DND-41 (cell line): Measurements from ENCODE around the gene ATP4B.

Experiments used
- ATAC-seq: fragments of 200-7000 bp; cut with Tn5 transposase; 3 replicates; pipeline ENCODE4 v1.9.1; 2021; ENCODE audit warnings: low read depth; ENCODE audit not compliant: insufficient read depth
- DNase-seq: peaks from one replicate; pipeline ENCODE4 v3.0.0-alpha.2; 2020
- H2AFZ ChIP-seq: 2 replicates; pipeline ENCODE4 v1.6.0; 2012; ENCODE audit warnings: low read depth, low read length
- H3K27ac ChIP-seq: 2 replicates; pipeline ENCODE4 v1.5.1; 2012; ENCODE audit warnings: low read length, inconsistent platforms
- H3K27me3 ChIP-seq: fragments of 200-600 bp; sonication (generic); 2 replicates; pipeline ENCODE4 v1.6.0; 2012; ENCODE audit warnings: low read length, mild to moderate bottlenecking, inconsistent platforms; ENCODE audit not compliant: insufficient read depth, poor library complexity
- H3K36me3 ChIP-seq: 2 replicates; pipeline ENCODE4 v1.5.1; 2012; ENCODE audit warnings: low read length, inconsistent platforms; ENCODE audit not compliant: insufficient read depth
- H3K4me1 ChIP-seq: 2 replicates; pipeline ENCODE4 v1.5.1; 2012; ENCODE audit warnings: mild to moderate bottlenecking, low read length; ENCODE audit not compliant: insufficient read depth
- H3K4me2 ChIP-seq: 2 replicates; pipeline ENCODE4 v1.6.0; 2012; ENCODE audit warnings: mild to moderate bottlenecking, moderate library complexity, low read length, inconsistent platforms; ENCODE audit not compliant: insufficient read depth
- H3K4me3 ChIP-seq, 2 experiments: fragments of 200-600 bp in 1 of 2; shearing (Covaris generic) in 1 of 2; 2 replicates each; pipeline ENCODE4 v1.5.1; 2012 to 2016; ENCODE audit warnings: inconsistent platforms in 2 of 2, low read length in 2 of 2, mild to moderate bottlenecking in 2 of 2, low read depth in 1 of 2, moderate library complexity in 1 of 2
- H3K79me2 ChIP-seq: 2 replicates; pipeline ENCODE4 v1.6.0; 2012; ENCODE audit warnings: low read length, inconsistent platforms; ENCODE audit not compliant: insufficient read depth
- H3K9ac ChIP-seq: 2 replicates; pipeline ENCODE4 v1.6.0; 2012; ENCODE audit warnings: low read depth, mild to moderate bottlenecking, inconsistent platforms, low read length, moderate library complexity
- H3K9me3 ChIP-seq: 2 replicates; pipeline ENCODE4 v1.5.1; 2012; ENCODE audit warnings: low read length, moderate library complexity, mild to moderate bottlenecking, inconsistent platforms; ENCODE audit not compliant: insufficient read depth, severe bottlenecking
- H4K20me1 ChIP-seq: 2 replicates; pipeline ENCODE4 v1.6.0; 2012; ENCODE audit warnings: low read length; ENCODE audit not compliant: insufficient read depth
- EZH2 ChIP-seq: IDR thresholded peaks from 3 replicates; pipeline ENCODE4 v1.6.1; 2012; ENCODE audit warnings: borderline replicate concordance, low read depth, mild to moderate bottlenecking, moderate library complexity, low read length, inconsistent platforms; ENCODE audit not compliant: severe bottlenecking
- TF ChIP-seq, protein P1 (sequence below): IDR thresholded peaks from 2 replicates; pipeline ENCODE4 v1.5.1; 2012; ENCODE audit warnings: borderline replicate concordance, low read length, moderate library complexity, mild to moderate bottlenecking; ENCODE audit not compliant: poor library complexity, severe bottlenecking; ENCODE audit errors: extremely low read depth

ATP4B gene

DNA sequence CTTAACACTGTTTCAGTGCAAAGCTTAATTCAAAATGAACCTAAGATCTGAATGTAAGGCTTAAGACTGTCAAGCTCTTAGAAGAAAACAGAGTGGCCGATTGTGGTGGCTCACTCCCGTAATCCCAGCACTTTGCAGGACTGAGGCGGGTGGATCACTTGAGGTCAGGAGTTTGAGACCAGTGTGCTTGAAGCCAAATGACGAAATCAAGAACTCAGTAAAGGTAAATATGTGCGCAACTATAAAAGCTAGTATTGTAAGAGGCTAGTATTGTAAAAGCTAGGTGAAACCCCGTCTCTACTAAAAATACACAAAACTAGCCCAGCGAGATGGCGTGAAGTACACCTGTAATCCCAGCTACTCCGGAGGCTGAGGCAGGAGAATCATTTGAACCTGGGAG lies 12.7 kb downstream of the ATP4B start:
- no peaks in the 10 kb centered on the region for H3K4me1 ChIP-seq
- no peaks in the 10 kb centered on the region for H3K79me2 ChIP-seq
- no peak overlapping the region for H3K9ac ChIP-seq
- no peak overlapping the region for H3K4me3 ChIP-seq
- H3K27ac ChIP-seq = no peak overlapping the region
- ATAC-seq (no peak), DNase-seq (no peak)
- H2AFZ ChIP-seq = no peak overlapping the region
- H4K20me1 ChIP-seq = peaks cover 11% of the 10 kb centered on the region
- H3K36me3 ChIP-seq = peaks cover 19% of the 10 kb centered on the region
- TF ChIP-seq, protein P1, sequence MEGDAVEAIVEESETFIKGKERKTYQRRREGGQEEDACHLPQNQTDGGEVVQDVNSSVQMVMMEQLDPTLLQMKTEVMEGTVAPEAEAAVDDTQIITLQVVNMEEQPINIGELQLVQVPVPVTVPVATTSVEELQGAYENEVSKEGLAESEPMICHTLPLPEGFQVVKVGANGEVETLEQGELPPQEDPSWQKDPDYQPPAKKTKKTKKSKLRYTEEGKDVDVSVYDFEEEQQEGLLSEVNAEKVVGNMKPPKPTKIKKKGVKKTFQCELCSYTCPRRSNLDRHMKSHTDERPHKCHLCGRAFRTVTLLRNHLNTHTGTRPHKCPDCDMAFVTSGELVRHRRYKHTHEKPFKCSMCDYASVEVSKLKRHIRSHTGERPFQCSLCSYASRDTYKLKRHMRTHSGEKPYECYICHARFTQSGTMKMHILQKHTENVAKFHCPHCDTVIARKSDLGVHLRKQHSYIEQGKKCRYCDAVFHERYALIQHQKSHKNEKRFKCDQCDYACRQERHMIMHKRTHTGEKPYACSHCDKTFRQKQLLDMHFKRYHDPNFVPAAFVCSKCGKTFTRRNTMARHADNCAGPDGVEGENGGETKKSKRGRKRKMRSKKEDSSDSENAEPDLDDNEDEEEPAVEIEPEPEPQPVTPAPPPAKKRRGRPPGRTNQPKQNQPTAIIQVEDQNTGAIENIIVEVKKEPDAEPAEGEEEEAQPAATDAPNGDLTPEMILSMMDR = no peak
- no peak for TF ChIP-seq EZH2
- H3K4me2 ChIP-seq = no peak overlapping the region
- H3K9me3 ChIP-seq = no peaks in the 10 kb centered on the region
- no peaks in the 10 kb centered on the region for H3K27me3 ChIP-seq

DNA sequence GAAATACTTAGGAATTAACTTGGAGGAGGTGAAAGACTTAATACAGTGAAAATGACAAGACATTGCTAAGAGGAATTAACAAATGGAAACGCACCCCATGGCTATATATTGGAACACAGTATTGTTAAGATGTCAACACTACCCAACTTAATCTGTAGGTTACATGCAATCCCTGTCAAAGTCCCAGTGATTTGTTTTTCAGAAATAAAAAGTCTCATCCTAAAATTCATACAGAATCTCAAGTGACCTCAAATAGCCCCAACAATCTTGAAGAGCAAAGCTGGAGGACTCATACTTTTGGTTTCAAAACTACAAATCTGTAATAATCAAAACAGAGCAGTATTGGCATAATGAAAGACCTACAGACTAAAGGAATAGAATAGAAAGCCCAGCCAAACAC lies 13.2 kb downstream of the ATP4B start:
- Histone ChIP-seq H4K20me1 (peaks cover 13% of the 10 kb centered on the region), H2AFZ (no peak overlapping the region), H3K4me3 (no peak overlapping the region), H3K9me3 (no peaks in the 10 kb centered on the region), H3K27ac (no peak overlapping the region), H3K4me2 (no peak overlapping the region), H3K79me2 (no peaks in the 10 kb centered on the region), H3K4me1 (no peaks in the 10 kb centered on the region), H3K36me3 (peaks cover 24% of the 10 kb centered on the region), H3K9ac (no peak overlapping the region), H3K27me3 (no peaks in the 10 kb centered on the region)
- DNase-seq (no peak), ATAC-seq (no peak)
- TF ChIP-seq, protein P1 = no peak
- no peak for TF ChIP-seq EZH2

- Histone ChIP-seq H2AFZ (no peak overlapping the region), H3K9ac (no peak overlapping the region), H3K27ac (no peak overlapping the region), H4K20me1 (peaks cover 15% of the 10 kb centered on the region), H3K79me2 (no peaks in the 10 kb centered on the region), H3K4me1 (no peaks in the 10 kb centered on the region), H3K9me3 (no peaks in the 10 kb centered on the region), H3K4me3 (no peak overlapping the region), H3K27me3 (no peaks in the 10 kb centered on the region), H3K36me3 (peaks cover 36% of the 10 kb centered on the region), H3K4me2 (no peak overlapping the region)
- no peak for DNase-seq
- no peak for ATAC-seq
- TF ChIP-seq, protein P1 = no peak
- TF ChIP-seq EZH2 = no peak
Observed at GRCh38 chr13:113643593-113643992, 14.4 kb downstream of the ATP4B start.

DNA sequence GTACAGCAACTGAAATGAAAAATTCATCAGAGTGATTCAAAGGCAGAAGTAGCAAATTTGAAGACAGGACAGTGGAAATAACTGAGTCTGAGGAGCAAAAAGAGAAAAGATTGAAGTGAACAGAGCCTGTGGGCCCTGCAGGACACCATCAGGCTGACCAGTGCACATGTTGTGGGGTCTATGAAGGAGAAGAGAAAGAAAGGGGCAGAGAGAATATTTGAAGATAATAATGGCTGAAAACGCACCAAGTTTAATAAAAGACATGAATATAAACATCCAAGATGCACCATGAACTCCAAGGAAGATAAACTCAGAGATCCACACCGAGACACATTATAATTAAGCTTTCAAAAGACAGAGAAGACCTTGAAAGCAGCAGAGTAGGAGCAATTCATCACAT lies 15.4 kb downstream of the ATP4B start:
- H2AFZ ChIP-seq = no peak overlapping the region
- no peak overlapping the region for H3K4me2 ChIP-seq
- no peak for DNase-seq
- no peaks in the 10 kb centered on the region for H3K79me2 ChIP-seq
- TF ChIP-seq, protein P1 = no peak
- TF ChIP-seq EZH2 = no peak
- ATAC-seq = no peak
- H3K9me3 ChIP-seq = no peaks in the 10 kb centered on the region
- H3K36me3 ChIP-seq = peaks cover 46% of the 10 kb centered on the region
- H3K4me3 ChIP-seq = no peak overlapping the region
- no peak overlapping the region for H3K27ac ChIP-seq
- peaks cover 17% of the 10 kb centered on the region for H4K20me1 ChIP-seq
- H3K4me1 ChIP-seq = no peaks in the 10 kb centered on the region
- no peak overlapping the region for H3K9ac ChIP-seq
- H3K27me3 ChIP-seq = no peaks in the 10 kb centered on the region
